HCT116 (cell line): Measurements from ENCODE around the gene ZNF32. TPM values are rescaled to one million over a fixed set of nuclear protein-coding genes. Genes with fewer than 3 reads are reported as not detected.

Experiments used
- ATAC-seq: fragments of 200-7000 bp; cut with Tn5 transposase; 2 replicates; pipeline ENCODE4 v1.9.1; 2020; ENCODE audit warnings: mild to moderate bottlenecking, moderate library complexity
- BruUV-seq: library from RNA; stranded (reverse); fragments of 400-500 nt; replicated peaks from 2 replicates; lab custom pipeline; 2021; lab: Mats Ljungman, UMichigan
- CTCF ChIA-PET: fragments of 300-600 bp; sonication (Branson Sonifier 250); formaldehyde crosslinking; loops from one replicate; lab custom pipeline; 2021; ENCODE audit warnings: antibody characterized with exemption; lab: Charles Lee
- POLR2A ChIA-PET: fragments of 300-600, 350-600 bp; sonication (Branson Sonifier 250); formaldehyde crosslinking; loops from one replicate; lab custom pipeline; 2021; ENCODE audit warnings: antibody characterized with exemption; lab: Charles Lee
- RAD21 ChIA-PET, 2 experiments: fragments of 300-600 bp; sonication (Branson Sonifier 250); formaldehyde crosslinking; loops; one replicate each; lab custom pipeline; 2023; ENCODE audit warnings: low total read pairs in 2 of 2; ENCODE audit not compliant: uncharacterized antibody in 2 of 2, unreplicated experiment in 2 of 2, low non-redundant PET in 1 of 2; lab: Charles Lee
- DNase-seq: peaks from one replicate; pipeline ENCODE4 v3.0.0-alpha.2; 2010; ENCODE audit warnings: low read depth, low spot score
- H2AFZ ChIP-seq: fragments of 200-600 bp; shearing (Covaris generic), sonication (generic); 2 replicates; pipeline ENCODE4 v1.6.1; 2017; ENCODE audit warnings: low read depth, mixed run types, mixed read lengths, antibody characterized with exemption, low read length; ENCODE audit not compliant: poor library complexity, severe bottlenecking
- H3K27ac ChIP-seq: 2 replicates; pipeline ENCODE4 v1.5.1; 2012; ENCODE audit warnings: low read depth, low read length
- H3K27me3 ChIP-seq: fragments of 200-600 bp; sonication (generic); 2 replicates; pipeline ENCODE4 v1.6.1; 2016; ENCODE audit warnings: mixed run types, low read length, mixed read lengths; ENCODE audit not compliant: insufficient read depth
- H3K36me3 ChIP-seq, 2 experiments: fragments of 200-500 bp in 1 of 2; fragments of 200-600 bp in 1 of 2; sonication (Bioruptor generic) in 1 of 2; sonication (generic) in 1 of 2; 2 replicates each; pipeline versions ENCODE4 v1.5.1 to v1.6.1; 2014 to 2016; ENCODE audit warnings: low read length in 2 of 2, inconsistent platforms in 1 of 2, mixed read lengths in 1 of 2, mixed run types in 1 of 2; ENCODE audit not compliant: insufficient read depth in 2 of 2, control insufficient read depth in 1 of 2
- H3K4me1 ChIP-seq, 2 experiments: fragments of 200-600 bp in 1 of 2; sonication (generic) in 1 of 2; 2 replicates each; pipeline versions ENCODE4 v1.5.1 to v1.6.1; 2012 to 2017; ENCODE audit warnings: low read length in 2 of 2, inconsistent platforms in 1 of 2, mild to moderate bottlenecking in 1 of 2, mixed read lengths in 1 of 2, mixed run types in 1 of 2, moderate library complexity in 1 of 2; ENCODE audit not compliant: insufficient read depth in 2 of 2, control insufficient read depth in 1 of 2
- H3K4me2 ChIP-seq: fragments of 200-600 bp; sonication (generic); 2 replicates; pipeline ENCODE4 v1.6.1; 2017; ENCODE audit warnings: mixed run types, low read length, mixed read lengths
- H3K4me3 ChIP-seq, 2 experiments: fragments of 200-600 bp in 1 of 2; sonication (generic) in 1 of 2; replicated peaks in 1 of 2; 2 replicates each; pipeline ENCODE4 v1.5.1; 2011 to 2016; ENCODE audit warnings: low read length in 2 of 2, control low read depth in 1 of 2, low read depth in 1 of 2, mild to moderate bottlenecking in 1 of 2, mixed read lengths in 1 of 2, mixed run types in 1 of 2
- H3K79me2 ChIP-seq: fragments of 200-600 bp; sonication (generic); 2 replicates; pipeline ENCODE4 v1.6.1; 2017; ENCODE audit warnings: mild to moderate bottlenecking, mixed run types, low read length, moderate library complexity, mixed read lengths; ENCODE audit not compliant: insufficient read depth
- H3K9ac ChIP-seq: fragments of 200-600 bp; sonication (generic); 2 replicates; pipeline ENCODE4 v1.6.1; 2016; ENCODE audit warnings: low read length, mixed read lengths
- H3K9me2 ChIP-seq: fragments of 200-600 bp; sonication (generic), shearing (Covaris generic); 2 replicates; pipeline ENCODE4 v1.6.1; 2017; ENCODE audit warnings: mixed run types, mild to moderate bottlenecking, moderate library complexity; ENCODE audit not compliant: insufficient read depth
- H3K9me3 ChIP-seq, 2 experiments: fragments of 200-500 bp in 1 of 2; fragments of 200-600 bp in 1 of 2; sonication (Bioruptor generic) in 1 of 2; sonication (generic) in 1 of 2; 2 replicates each; pipeline ENCODE4 v1.6.1; 2014 to 2017; ENCODE audit warnings: low read length in 2 of 2, mixed read lengths in 2 of 2, inconsistent platforms in 1 of 2, low read depth in 1 of 2, mild to moderate bottlenecking in 1 of 2, mixed run types in 1 of 2, moderate library complexity in 1 of 2; ENCODE audit not compliant: control insufficient read depth in 1 of 2, insufficient read depth in 1 of 2
- H4K20me1 ChIP-seq: fragments of 200-600 bp; sonication (generic), shearing (Covaris generic); 2 replicates; pipeline ENCODE4 v1.6.1; 2017; ENCODE audit warnings: mixed run types, mild to moderate bottlenecking, moderate library complexity; ENCODE audit not compliant: insufficient read depth
- CEBPB ChIP-seq: IDR thresholded peaks from 2 replicates; pipeline ENCODE4 v1.6.1; 2012; ENCODE audit warnings: low read depth
- EGR1 ChIP-seq: IDR thresholded peaks from 2 replicates; pipeline ENCODE4 v1.6.1; 2012; ENCODE audit warnings: low read depth
- ELF1 ChIP-seq: IDR thresholded peaks from 2 replicates; pipeline ENCODE4 v1.6.1; 2012; ENCODE audit warnings: low read depth, borderline replicate concordance
- EZH2 ChIP-seq: fragments of 200-600 bp; sonication (generic); IDR thresholded peaks from 2 replicates; pipeline ENCODE4 v1.6.1; 2017; ENCODE audit warnings: antibody characterized with exemption, mixed run types
- EZH2phosphoT487 ChIP-seq: fragments of 200-600 bp; IDR thresholded peaks from 2 replicates; pipeline ENCODE4 v1.6.1; 2018; ENCODE audit warnings: antibody characterized with exemption, borderline replicate concordance
- FOSL1 ChIP-seq: IDR thresholded peaks from 2 replicates; pipeline ENCODE4 v1.6.1; 2012; ENCODE audit warnings: low read depth
- POLR2A ChIP-seq: IDR thresholded peaks from 2 replicates; pipeline ENCODE4 v1.7.0; 2011; ENCODE audit warnings: borderline replicate concordance; ENCODE audit not compliant: insufficient read depth, insufficient read length; ENCODE audit errors: extremely low read depth
- POLR2AphosphoS5 ChIP-seq: IDR thresholded peaks from 2 replicates; pipeline ENCODE4 v1.6.1; 2011; ENCODE audit warnings: mild to moderate bottlenecking, low read depth, low read length, moderate library complexity
- RAD21 ChIP-seq: IDR thresholded peaks from 2 replicates; pipeline ENCODE4 v1.6.1; 2012; ENCODE audit warnings: low read depth, mild to moderate bottlenecking
- SP1 ChIP-seq: IDR thresholded peaks from 2 replicates; pipeline ENCODE4 v1.6.1; 2012; ENCODE audit warnings: low read depth
- SRF ChIP-seq: IDR thresholded peaks from 2 replicates; pipeline ENCODE4 v1.6.1; 2012; ENCODE audit warnings: low read depth
- TCF7L2 ChIP-seq: IDR thresholded peaks from 2 replicates; pipeline ENCODE4 v1.7.0; 2011; ENCODE audit warnings: borderline replicate concordance, inconsistent platforms; ENCODE audit not compliant: insufficient read depth, insufficient read length; ENCODE audit errors: extremely low read depth
- ZBTB33 ChIP-seq: IDR thresholded peaks from 2 replicates; pipeline ENCODE4 v1.6.1; 2011; ENCODE audit warnings: mild to moderate bottlenecking, low read length, moderate library complexity; ENCODE audit not compliant: insufficient replicate concordance; ENCODE audit errors: extremely low read depth
- ZFX ChIP-seq: fragments of 450-650 bp; IDR thresholded peaks from 2 replicates; pipeline ENCODE4 v1.6.1; 2017
- intact Hi-C: fragments of 100-400 bp; cut with micrococcal nuclease; formaldehyde crosslinking; loops from 2 replicates; pipeline ENCODE4 v1.10.0; 2022
- total RNA-seq: library from RNA; stranded (reverse); gene quantifications from one replicate; pipeline ENCODE4 v1.2.1, GENCODE V29; 2021; ENCODE audit not compliant: unreplicated experiment
- TF ChIP-seq, protein P1 (sequence below): IDR thresholded peaks from 2 replicates; pipeline ENCODE4 v1.6.1; 2012
- TF ChIP-seq, protein P2 (sequence below): IDR thresholded peaks from 2 replicates; pipeline ENCODE4 v1.6.1; 2012; ENCODE audit warnings: low read depth

ZNF32 gene
- total RNA-seq, 1 experiment from 2014 or later: 10.3 TPM

DNA sequence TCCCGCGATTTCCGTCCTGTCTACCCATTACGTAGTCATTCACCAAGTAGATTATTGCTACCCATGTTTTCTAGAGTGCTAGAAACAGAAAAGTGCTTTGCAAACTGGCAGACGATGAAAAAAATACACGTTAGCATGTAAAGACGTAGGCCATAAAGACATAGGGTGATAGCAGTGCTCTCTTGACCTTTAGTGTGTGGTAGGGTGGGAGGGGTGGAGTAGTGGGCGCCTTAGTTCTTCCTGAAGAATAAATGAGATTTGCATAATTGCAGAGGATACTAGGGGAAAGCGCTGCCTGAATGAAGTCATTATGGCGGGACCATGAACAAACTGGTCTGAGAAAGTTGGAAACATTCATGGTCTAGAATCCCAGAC, 41.5 kb downstream of the ZNF32 start:
- DNase-seq (no peak), ATAC-seq (no peak)
- peak overlapping the region; percentile 90 for H3K4me2 ChIP-seq
- H3K36me3 ChIP-seq: no peaks in the 10 kb centered on the region; a peak in 2 of 4 replicates
- no TSS peak for BruUV-seq
- no peak overlapping the region for H3K27ac ChIP-seq
- H3K4me1 ChIP-seq: peaks cover 2 to 11% of the 10 kb centered on the region in 2 experiments; a peak in 2 of 4 replicates
- ChIA-PET RAD21 (no interaction called here), POLR2A (no interaction called here), CTCF (no interaction called here)
- TF ChIP-seq RAD21 (no peak), ZFX (no peak), ELF1 (no peak), EGR1 (no peak), TCF7L2 (no peak), SP1 (no peak), EZH2phosphoT487 (no peak), POLR2A (no peak), ZBTB33 (no peak), EZH2 (no peak), CEBPB (no peak), FOSL1 (no peak), SRF (no peak), POLR2AphosphoS5 (no peak)
- TF ChIP-seq, protein P1, sequence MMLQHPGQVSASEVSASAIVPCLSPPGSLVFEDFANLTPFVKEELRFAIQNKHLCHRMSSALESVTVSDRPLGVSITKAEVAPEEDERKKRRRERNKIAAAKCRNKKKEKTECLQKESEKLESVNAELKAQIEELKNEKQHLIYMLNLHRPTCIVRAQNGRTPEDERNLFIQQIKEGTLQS: no peak
- TF ChIP-seq, protein P2, sequence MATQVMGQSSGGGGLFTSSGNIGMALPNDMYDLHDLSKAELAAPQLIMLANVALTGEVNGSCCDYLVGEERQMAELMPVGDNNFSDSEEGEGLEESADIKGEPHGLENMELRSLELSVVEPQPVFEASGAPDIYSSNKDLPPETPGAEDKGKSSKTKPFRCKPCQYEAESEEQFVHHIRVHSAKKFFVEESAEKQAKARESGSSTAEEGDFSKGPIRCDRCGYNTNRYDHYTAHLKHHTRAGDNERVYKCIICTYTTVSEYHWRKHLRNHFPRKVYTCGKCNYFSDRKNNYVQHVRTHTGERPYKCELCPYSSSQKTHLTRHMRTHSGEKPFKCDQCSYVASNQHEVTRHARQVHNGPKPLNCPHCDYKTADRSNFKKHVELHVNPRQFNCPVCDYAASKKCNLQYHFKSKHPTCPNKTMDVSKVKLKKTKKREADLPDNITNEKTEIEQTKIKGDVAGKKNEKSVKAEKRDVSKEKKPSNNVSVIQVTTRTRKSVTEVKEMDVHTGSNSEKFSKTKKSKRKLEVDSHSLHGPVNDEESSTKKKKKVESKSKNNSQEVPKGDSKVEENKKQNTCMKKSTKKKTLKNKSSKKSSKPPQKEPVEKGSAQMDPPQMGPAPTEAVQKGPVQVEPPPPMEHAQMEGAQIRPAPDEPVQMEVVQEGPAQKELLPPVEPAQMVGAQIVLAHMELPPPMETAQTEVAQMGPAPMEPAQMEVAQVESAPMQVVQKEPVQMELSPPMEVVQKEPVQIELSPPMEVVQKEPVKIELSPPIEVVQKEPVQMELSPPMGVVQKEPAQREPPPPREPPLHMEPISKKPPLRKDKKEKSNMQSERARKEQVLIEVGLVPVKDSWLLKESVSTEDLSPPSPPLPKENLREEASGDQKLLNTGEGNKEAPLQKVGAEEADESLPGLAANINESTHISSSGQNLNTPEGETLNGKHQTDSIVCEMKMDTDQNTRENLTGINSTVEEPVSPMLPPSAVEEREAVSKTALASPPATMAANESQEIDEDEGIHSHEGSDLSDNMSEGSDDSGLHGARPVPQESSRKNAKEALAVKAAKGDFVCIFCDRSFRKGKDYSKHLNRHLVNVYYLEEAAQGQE: no peak
- H3K27me3 ChIP-seq: no peaks in the 10 kb centered on the region
- peak overlapping the region; percentile 69 for H3K9ac ChIP-seq
- H3K4me3 ChIP-seq: peak overlapping the region; percentile 50 to 65
- H2AFZ ChIP-seq: no peak overlapping the region
- no peaks in the 10 kb centered on the region for H4K20me1 ChIP-seq
- H3K79me2 ChIP-seq: no peaks in the 10 kb centered on the region; the same call in 1 of the 2 replicates
- no peaks in the 10 kb centered on the region for H3K9me2 ChIP-seq
- intact Hi-C loops: no loop called here
- H3K9me3 ChIP-seq: peaks cover 0 to 3% of the 10 kb centered on the region in 2 experiments; a peak in 2 of 4 replicates
